A549 treated with ZK216348 at 1 μM for 4 hours (cell line): ENCODE measurements around the gene DIP2B. TPM values are rescaled to one million over a fixed set of nuclear protein-coding genes. Genes with fewer than 3 reads are reported as not detected.

Source experiments
- total RNA-seq: library from RNA; stranded (reverse); fragments of 200-300 nt; extraction: Qiagen RNA extraction; gene quantifications from 5 replicates; pipeline ENCODE4 v1.2.3, GENCODE V29; 2022; ENCODE audit warnings: low read depth

DIP2B gene, protein sequence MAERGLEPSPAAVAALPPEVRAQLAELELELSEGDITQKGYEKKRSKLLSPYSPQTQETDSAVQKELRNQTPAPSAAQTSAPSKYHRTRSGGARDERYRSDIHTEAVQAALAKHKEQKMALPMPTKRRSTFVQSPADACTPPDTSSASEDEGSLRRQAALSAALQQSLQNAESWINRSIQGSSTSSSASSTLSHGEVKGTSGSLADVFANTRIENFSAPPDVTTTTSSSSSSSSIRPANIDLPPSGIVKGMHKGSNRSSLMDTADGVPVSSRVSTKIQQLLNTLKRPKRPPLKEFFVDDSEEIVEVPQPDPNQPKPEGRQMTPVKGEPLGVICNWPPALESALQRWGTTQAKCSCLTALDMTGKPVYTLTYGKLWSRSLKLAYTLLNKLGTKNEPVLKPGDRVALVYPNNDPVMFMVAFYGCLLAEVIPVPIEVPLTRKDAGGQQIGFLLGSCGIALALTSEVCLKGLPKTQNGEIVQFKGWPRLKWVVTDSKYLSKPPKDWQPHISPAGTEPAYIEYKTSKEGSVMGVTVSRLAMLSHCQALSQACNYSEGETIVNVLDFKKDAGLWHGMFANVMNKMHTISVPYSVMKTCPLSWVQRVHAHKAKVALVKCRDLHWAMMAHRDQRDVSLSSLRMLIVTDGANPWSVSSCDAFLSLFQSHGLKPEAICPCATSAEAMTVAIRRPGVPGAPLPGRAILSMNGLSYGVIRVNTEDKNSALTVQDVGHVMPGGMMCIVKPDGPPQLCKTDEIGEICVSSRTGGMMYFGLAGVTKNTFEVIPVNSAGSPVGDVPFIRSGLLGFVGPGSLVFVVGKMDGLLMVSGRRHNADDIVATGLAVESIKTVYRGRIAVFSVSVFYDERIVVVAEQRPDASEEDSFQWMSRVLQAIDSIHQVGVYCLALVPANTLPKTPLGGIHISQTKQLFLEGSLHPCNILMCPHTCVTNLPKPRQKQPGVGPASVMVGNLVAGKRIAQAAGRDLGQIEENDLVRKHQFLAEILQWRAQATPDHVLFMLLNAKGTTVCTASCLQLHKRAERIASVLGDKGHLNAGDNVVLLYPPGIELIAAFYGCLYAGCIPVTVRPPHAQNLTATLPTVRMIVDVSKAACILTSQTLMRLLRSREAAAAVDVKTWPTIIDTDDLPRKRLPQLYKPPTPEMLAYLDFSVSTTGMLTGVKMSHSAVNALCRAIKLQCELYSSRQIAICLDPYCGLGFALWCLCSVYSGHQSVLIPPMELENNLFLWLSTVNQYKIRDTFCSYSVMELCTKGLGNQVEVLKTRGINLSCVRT (N-terminal part only)
- total RNA-seq: 11.9 to 19.0 TPM (median 16.5 TPM) in 5 replicates

DNA sequence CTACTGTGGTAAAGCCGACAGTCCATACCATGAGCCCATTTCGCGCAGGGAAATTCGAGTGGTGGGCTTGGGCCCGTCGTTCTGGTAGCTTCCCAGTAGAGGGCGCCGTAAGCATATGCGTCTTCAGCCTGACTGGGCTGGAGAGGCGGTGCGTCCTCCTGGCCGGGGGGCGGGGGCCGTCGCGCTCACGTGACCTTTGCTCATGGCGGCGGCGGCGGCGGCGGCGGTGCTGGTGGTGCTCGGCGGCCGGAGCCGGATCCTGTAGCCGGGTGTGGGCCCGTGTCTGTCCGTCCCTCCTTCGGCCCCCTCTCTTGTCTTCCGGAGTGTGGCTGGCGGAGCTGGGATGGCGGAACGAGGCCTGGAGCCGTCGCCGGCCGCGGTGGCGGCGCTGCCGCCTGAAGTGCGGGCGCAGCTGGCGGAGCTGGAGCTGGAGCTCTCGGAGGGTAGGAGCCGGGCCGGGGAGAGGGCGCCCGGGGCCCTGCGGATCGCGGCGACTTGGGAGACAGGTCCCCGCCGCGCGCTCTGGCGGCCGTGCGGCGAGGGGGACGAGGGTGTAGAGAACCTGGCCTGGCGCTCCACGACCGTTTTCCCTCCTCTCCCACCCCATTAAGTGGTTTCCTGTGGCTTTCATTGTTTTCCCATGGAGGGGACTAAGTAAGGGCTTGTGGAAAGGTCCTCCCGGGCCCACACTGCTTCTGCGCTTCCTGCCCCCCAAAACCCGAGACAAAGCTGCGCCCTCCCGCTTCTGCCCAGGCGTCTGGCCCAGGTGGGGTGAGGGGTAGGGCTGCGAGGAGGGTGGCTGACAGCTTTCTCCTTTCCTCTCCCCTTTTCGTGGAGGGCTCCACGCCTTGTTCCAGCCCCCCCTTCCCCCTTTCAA lies at the start of gene DIP2B:
Gene DIP2B (plus strand): TSS at position 188 of the 877 bp plus-strand sequence. CDS start 156 bp downstream, at position 344.

DNA sequence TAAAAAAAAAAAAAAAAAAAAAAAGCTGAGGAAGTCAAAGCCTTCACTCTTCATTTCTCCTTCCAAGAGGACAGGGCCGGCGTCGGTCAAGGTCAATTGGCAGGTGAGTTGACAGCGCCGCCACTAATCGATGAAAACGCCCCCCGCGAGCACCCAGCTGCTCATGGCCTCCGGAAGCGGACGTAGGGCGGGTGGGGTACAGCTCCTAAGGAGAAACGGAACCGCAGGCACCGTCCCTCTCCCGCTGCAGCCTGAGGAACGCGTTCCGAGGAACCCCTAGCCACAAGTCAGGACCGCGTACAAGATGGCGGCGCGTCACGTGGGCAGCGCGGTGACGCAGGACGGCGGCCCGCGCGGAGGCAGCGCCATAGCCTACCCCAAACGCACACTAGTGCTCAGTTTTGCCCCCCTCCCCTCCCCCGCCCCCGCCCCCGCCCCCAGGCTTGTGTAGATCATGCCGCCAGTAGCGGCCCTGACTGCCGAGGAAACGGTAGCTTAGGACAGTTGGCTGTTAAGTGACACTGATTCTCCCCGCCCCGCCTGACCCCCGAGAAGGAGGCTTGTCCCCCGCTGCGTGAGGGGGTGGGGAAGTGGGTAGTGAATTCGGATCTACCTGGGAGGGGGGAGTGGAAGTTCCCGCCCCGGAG lies 259.0 kb downstream of the DIP2B start, which contains the start of gene ATF1:
Gene ATF1 (plus strand): TSS at position 463 of the 647 bp plus-strand sequence. CDS start 16,045 bp downstream, outside the sequence.

Other genes starting within 250 kb of the DIP2B start
- 4.9 to 9.0 TPM (median 6.4 TPM) in 5 replicates for gene LIMA1, start 221.5 kb upstream of the DIP2B start, total RNA-seq
- not detected in 5 replicates for gene FAM186A, start 108.4 kb upstream of the DIP2B start, total RNA-seq
- 33.5 to 52.6 TPM (median 41.8 TPM) in 5 replicates for gene LARP4, start 104.1 kb upstream of the DIP2B start, total RNA-seq